Measurements from ENCODE around the gene BCO1.

Gene BCO1

DNA sequence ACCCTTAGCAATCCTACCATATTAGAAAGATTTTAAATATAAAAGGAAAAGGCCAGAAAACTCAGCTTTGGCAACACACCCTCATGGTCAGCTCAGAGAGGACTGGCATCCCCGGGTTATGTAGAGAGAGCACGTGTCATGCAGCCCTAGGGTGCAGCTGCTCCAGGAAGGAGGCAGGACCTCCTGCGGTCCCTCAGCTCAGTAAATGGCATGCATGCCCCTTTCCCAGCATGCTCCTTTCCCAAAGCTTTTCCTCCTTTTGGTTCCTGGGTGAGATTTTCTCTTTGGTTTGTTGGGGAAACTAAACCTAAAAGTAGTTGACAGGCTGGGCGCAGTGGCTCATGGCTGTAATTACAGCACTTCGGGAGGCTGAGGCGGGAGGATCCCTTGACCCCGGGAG is 80.2 kb downstream of the BCO1 start:
- DNase-seq (ENCODE audit: low read depth in 2 of 2), result no peak

DNA sequence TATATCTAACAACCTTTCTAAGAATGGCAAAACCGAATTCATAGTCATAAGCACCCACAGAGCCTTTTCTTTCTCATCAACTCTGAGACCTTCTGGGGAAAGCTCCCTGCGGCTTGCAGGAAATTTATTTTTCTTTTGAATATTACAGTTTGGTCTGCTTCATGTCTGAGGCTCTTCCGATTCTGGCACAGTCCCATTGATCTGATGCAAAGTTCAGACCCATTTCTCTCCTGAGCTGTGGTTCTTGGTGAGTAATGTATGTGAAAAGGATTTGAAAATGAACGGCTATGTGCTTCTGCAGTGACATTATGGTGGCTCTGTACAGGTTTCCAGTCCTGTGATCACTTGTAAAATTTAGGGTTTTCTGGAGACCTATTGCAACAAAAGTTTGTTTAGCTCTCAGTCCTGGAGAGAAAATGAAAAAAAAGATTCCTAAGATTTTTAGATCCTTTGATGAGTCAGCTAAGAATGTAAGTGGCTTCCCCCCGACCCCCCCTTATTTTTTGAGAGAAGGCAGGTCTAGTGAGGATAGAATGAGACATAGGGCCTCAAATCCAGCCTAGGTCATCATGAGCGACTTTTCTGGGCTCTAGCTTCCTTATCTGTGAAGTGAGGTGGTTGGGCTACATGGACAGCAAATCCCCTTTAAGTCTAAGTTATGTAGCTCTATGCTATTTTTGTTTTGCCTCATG is 80.9 kb downstream of the BCO1 start:
- DNase-seq (ENCODE audit: low read depth in 2 of 2), result no peak

- DNase-seq (ENCODE audit: low read depth in 2 of 2), result no peak
Measured at GRCh38 chr16:81321039-81321438, 82.5 kb downstream of the BCO1 start.

GRCh38 chr16:81321536-81321935 is 83.0 kb downstream of the BCO1 start:
- no peak for DNase-seq (ENCODE audit: low read depth in 2 of 2)

DNA sequence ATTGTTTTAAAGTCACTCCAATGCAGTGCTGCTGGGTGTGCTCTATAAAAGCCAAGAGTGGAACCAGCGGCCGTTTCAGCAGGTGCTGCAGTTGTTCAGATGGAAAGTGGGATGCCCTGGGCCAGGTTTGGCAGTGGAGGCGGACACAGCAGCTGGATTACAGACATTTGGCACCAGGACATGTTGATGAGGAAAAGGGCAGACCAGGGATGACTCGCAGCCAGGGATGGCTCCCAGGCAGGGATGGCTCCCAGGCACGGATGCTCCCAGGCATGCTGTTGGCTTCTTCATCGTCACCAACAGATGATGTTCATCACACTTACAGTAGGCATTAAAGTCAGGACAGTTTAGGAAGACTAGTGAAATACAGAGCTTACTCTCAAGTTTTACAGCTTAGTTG is 86.3 kb downstream of the BCO1 start:
- no peak for DNase-seq (ENCODE audit: low read depth in 2 of 2)

DNA sequence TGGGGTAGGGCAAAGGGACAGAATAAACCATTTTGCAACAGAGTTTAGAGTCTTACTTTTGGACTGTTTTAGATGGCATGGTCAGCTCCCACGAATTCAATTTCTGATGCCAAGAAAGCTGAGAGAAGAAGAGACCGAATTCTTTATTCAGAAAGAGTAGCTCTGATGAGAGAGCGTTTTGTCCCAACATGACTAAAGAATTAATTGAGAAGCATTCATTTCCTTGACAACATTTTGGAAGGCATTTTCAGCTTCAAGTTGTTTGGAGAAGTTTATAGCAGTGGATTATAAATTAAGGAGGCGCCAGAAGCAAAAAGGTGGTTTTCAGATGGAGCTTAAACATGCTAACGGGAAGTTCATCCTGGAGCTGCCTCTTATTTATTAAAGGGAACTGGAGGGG is 88.5 kb downstream of the BCO1 start:
- no peak for DNase-seq (ENCODE audit: low read depth in 2 of 2)

DNA sequence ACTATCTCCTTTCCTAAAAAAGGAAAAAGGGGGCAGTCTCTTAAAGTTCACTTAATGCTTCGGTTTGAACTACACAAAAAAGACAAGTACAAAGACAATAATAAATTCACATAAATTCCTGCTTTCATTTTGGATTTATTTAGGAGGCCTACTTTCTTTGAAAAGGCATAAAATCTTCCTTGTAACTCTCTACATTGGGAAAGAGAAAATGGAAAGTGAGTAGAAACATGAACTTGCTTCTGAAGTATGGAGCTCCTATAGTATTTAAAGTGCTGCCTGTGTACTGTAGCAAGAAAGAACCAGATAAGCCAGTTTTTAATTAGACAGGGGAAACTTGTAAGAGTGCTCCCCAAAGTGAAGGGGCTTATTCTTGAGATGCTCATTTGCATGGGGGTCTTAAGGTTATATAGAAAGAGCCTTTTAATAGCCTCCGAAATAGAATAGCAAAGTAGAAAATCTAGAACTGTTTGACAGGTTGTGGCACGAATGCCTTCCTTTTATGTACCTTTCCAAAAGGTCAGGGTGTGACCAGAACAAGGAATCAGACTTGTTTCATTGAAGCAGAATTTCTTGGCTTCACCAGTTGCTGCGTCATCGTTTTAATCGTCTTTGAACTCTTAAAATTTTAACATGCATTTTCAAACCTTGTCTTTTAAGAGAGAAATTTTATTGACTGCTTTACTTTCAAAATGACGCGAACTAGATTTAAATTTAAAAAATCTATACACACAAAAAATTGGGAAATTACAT is 89.1 kb downstream of the BCO1 start:
- no peak for DNase-seq (ENCODE audit: low read depth in 2 of 2)

DNA sequence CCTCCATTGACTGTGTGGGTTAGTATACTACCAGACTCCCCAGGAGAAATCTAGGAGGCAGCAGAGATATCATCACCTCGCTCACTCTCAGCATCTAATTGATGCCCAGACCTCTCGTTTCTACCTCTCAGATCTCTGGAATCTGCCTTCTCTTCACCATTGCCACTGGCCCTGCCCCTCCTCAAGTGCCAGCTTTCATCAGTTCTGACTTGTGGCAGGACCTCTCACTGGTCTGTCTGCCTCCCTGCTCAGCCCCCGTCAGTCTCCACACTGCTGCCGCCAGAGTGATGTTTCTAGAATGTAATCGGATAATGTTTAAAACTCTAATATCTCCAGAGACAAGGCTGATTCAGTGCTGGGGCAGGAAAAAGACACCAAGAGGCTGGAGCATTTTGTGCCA is 91.5 kb downstream of the BCO1 start:
- DNase-seq (ENCODE audit: low read depth in 2 of 2), result no peak

DNA sequence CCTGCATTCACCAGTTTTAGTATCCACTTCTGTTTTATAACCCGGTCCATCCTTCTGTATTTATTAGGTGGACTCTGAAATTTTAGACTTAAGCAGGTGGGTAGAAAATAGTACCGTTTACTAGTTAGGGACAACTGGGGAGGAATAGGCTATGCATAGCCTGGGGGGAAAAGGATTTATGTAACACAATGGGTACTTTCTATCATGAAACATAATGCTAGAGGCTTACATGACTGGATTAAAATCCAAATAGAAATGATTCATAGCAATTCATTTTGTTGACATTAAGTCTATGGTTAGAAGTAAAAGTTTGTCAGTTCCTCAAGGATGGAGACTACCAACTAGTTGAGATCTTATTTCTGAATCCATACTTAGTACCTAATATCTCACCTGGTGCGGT is 94.9 kb downstream of the BCO1 start:
- DNase-seq (ENCODE audit: low read depth in 2 of 2), result no peak

DNA sequence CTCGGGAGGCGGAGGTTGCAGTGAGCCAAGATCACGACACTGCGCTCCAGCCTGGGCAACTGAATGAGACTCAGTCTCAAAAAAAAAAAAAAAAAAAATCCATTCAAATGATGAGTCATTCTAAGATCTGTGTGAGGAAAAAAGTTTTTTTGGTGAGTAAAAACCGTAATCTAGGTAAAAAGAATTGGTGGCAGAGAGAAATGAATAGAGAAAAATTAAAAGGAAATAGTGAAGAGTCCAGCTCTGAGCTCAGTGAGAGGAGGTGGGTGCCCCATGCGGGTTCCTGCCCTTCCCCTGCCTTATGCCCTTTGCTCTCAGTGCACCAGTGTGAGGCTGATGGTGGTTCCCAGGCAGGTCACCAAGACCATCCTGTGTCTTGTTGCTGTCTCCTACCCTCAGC is 97.2 kb downstream of the BCO1 start:
- no peak for DNase-seq (ENCODE audit: low read depth in 2 of 2)

GRCh38 chr16:81337097-81337496 is 98.6 kb downstream of the BCO1 start:
- DNase-seq (ENCODE audit: low read depth in 2 of 2), result no peak

Measured in activated CD8-positive, alpha-beta memory T cell treated with anti-CD3 and anti-CD28 coated beads for 4 hours (primary cell).